Uterus (tissue), 2 donors: Measurements from ENCODE around the gene PTPN1.

Source experiments
- CTCF ChIP-seq, 4 experiments: fragments of 200-600 bp in 2 of 4; fragments of 450-650 bp in 2 of 4; sonication (generic) in 2 of 4; IDR thresholded peaks; one replicate each; pipeline ENCODE4 v1.5.1; 2016 to 2019; ENCODE audit warnings: antibody characterized with exemption in 4 of 4, mild to moderate bottlenecking in 2 of 4, moderate library complexity in 1 of 4
- POLR2A ChIP-seq, 2 donors: fragments of 450-650 bp; IDR thresholded peaks; one replicate each; pipeline ENCODE4 v1.6.1; 2016; ENCODE audit warnings: antibody characterized with exemption in 2 of 2, mild to moderate bottlenecking in 1 of 2, moderate library complexity in 1 of 2

- TF ChIP-seq CTCF (IDR thresholded peaks at IDR 0.05), result peak in 1 of 4 experiments; percentile 15
- TF ChIP-seq POLR2A (IDR thresholded peaks at IDR 0.05), result no peak
Measured at GRCh38 chr20:50569864-50570836, 60.0 kb downstream of the PTPN1 start.
